NCI-H2171 treated with DMSO at 0.1 percent for 48 hours (cell line): Measurements from ENCODE around the gene NACC2.

ENCODE experiments used
- DNase-seq: peaks from one replicate; lab custom pipeline; 2025; lab: John Stamatoyannopoulos, UW

NACC2 gene

GRCh38 chr9:136055715-136056545 lies 39.2 kb downstream of the NACC2 start:
- DNase-seq = no peak

- DNase-seq = no peak
These were observed 40.0 kb downstream of the NACC2 start for GRCh38 chr9:136054798-136055714.

GRCh38 chr9:136054146-136054545 lies 40.9 kb downstream of the NACC2 start:
- no peak for DNase-seq

GRCh38 chr9:136053757-136054142 lies 41.3 kb downstream of the NACC2 start:
- no peak for DNase-seq

- DNase-seq = peak; percentile 59
These were observed 41.9 kb downstream of the NACC2 start for GRCh38 chr9:136052991-136053756.

- DNase-seq = no peak
These were observed 42.6 kb downstream of the NACC2 start for GRCh38 chr9:136052472-136052880.

- DNase-seq = peak; percentile 79
These were observed 43.1 kb downstream of the NACC2 start for GRCh38 chr9:136051837-136052471.

GRCh38 chr9:136051453-136051836 lies 43.6 kb downstream of the NACC2 start:
- peak; percentile 31 for DNase-seq

GRCh38 chr9:136050701-136051452 lies 44.2 kb downstream of the NACC2 start:
- peak; percentile 82 for DNase-seq

- DNase-seq = no peak
These were observed 44.8 kb downstream of the NACC2 start for GRCh38 chr9:136050266-136050700.

GRCh38 chr9:136049491-136050265 lies 45.4 kb downstream of the NACC2 start:
- DNase-seq = no peak

GRCh38 chr9:136048560-136049411 lies 46.3 kb downstream of the NACC2 start:
- peak; percentile 29 for DNase-seq

GRCh38 chr9:136047775-136048559 lies 47.1 kb downstream of the NACC2 start:
- no peak for DNase-seq

GRCh38 chr9:136047076-136047774 lies 47.9 kb downstream of the NACC2 start:
- no peak for DNase-seq

- no peak for DNase-seq
These were observed 48.6 kb downstream of the NACC2 start for GRCh38 chr9:136046554-136046920.

GRCh38 chr9:136045595-136046553 lies 49.2 kb downstream of the NACC2 start:
- no peak for DNase-seq
